RWPE1 (cell line): ENCODE data around the gene ADK.

Experiments used
- CTCF ChIA-PET: fragments of 350-600 bp; sonication (Branson Sonifier 250); formaldehyde crosslinking; extraction: SDS; loops from one replicate; lab custom pipeline; 2021; lab: Yijun Ruan, JAX
- POLR2A ChIA-PET: fragments of 400-600 bp; formaldehyde crosslinking; extraction: SDS; loops from one replicate; lab custom pipeline; 2020; ENCODE audit warnings: antibody characterized with exemption; ENCODE audit not compliant: low non-redundant PET; lab: Yijun Ruan, JAX
- DNase-seq: peaks from one replicate; pipeline ENCODE4 v3.0.0; 2012; ENCODE audit warnings: low spot score
- H3K27ac ChIP-seq: fragments of 450-650 bp; 2 replicates; pipeline ENCODE4 v1.5.1; 2017
- TF ChIP-seq, protein P1 (sequence below): fragments of 450-650 bp; conservative IDR thresholded peaks from 2 replicates; pipeline ENCODE4 v1.5.1; 2017; ENCODE audit warnings: low read depth, mild to moderate bottlenecking

Gene ADK

GRCh38 chr10:74671716-74672115 lies 520.7 kb downstream of the ADK start:
- ChIA-PET POLR2A (no interaction called here), CTCF (interaction anchor here (0.7 kb wide), 1 partner anchor 33 kb away, joined by 4 read pairs; no protein-coding TSS in a partner anchor)
- no peak overlapping the region for H3K27ac ChIP-seq
- DNase-seq: no peak
- TF ChIP-seq, protein P1, sequence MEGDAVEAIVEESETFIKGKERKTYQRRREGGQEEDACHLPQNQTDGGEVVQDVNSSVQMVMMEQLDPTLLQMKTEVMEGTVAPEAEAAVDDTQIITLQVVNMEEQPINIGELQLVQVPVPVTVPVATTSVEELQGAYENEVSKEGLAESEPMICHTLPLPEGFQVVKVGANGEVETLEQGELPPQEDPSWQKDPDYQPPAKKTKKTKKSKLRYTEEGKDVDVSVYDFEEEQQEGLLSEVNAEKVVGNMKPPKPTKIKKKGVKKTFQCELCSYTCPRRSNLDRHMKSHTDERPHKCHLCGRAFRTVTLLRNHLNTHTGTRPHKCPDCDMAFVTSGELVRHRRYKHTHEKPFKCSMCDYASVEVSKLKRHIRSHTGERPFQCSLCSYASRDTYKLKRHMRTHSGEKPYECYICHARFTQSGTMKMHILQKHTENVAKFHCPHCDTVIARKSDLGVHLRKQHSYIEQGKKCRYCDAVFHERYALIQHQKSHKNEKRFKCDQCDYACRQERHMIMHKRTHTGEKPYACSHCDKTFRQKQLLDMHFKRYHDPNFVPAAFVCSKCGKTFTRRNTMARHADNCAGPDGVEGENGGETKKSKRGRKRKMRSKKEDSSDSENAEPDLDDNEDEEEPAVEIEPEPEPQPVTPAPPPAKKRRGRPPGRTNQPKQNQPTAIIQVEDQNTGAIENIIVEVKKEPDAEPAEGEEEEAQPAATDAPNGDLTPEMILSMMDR: no peak

DNA sequence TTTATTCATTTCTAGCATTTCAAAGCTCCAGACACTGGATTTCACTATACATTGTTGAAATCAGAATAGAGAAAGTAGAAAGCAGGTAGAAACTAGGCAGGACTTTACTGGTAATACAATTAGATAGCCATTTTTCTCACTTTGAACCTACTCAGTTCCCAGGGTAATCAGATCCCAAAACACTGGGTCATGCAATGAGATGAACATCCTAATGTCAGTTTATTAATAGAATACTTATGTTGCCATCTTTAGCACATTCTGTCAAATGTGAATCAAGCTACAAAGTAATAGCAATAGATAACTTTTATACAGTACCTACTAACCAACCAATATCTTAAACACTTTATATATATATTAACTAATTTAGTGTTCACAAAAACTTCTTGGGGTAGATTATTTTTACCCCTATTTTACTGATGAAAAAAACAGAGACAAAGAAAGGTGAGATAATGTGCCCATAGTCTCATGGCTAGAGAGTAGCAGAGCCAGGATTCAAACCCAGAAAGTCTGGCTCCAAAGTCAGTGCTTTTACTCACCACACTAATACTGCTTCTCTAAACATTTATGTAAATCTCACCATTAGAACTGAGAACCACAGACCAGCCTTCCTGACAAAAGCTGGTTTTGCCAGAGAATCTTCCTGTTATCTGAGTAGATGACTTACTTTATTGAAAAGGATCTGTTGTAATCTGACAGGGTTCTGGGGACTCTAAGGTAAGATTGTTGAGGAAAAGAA lies 521.6 kb downstream of the ADK start:
- CTCF ChIA-PET: interaction anchor here (0.6 kb wide), 1 partner anchor 44 kb away, joined by 3 read pairs; no protein-coding TSS in a partner anchor
- POLR2A ChIA-PET: no interaction called here

DNA sequence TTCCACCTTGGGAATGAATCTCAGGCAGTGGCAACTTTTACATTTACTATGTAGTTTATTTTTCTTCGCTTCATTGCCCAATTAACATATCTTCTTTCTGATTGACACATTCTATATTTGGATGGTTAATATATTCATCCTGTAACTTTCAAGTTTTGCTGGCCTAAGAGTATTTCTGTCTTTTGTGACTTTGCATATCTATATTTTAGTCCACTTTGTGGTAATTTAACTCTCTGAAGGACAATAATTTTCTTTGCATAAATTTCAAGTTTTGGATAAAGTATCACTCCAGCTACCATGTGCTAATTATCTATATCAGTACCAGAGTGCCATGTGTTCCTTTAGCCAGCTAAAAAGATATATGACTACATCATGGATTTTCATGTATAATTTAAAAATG lies 523.9 kb downstream of the ADK start:
- DNase-seq: no peak
- ChIA-PET CTCF (interaction anchor here (0.5 kb wide), 1 partner anchor 63 kb away, joined by 3 read pairs; no protein-coding TSS in a partner anchor), POLR2A (no interaction called here)
- H3K27ac ChIP-seq: no peak overlapping the region
- TF ChIP-seq, protein P1: no peak

More for the DNA sequence above, 521.6 kb downstream of the ADK start:
- TF ChIP-seq, protein P1: no peak
- H3K27ac ChIP-seq: no peak overlapping the region
- no peak for DNase-seq

GRCh38 chr10:74675484-74675883 lies 524.5 kb downstream of the ADK start:
- no peak for DNase-seq
- H3K27ac ChIP-seq: no peak overlapping the region
- CTCF ChIA-PET: no interaction called here
- POLR2A ChIA-PET: no interaction called here
- TF ChIP-seq, protein P1: no peak

DNA sequence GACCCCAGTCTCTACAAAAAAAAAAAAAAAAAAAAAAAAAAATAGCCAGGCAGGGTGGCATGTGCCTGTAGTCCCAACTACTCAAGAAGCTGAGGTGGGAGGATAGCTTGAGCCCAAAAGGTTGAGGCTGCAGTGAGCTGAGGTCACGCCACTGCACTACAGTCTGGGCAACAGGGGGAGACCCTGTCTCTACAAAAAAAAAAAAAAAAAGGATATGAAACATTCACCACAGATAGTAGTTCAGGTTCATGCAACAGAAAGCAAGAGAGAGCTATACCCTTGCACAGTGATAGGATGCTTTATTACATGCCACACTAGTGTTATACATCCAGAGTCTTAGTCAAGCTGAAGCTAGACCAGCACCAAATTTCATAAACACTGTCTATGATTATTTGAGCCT lies 526.9 kb downstream of the ADK start:
- H3K27ac ChIP-seq: no peak overlapping the region
- TF ChIP-seq, protein P1: no peak
- DNase-seq: no peak
- ChIA-PET CTCF (no interaction called here), POLR2A (interaction anchor here (0.7 kb wide), 1 partner anchor 11 kb away, joined by 6 read pairs; no protein-coding TSS in a partner anchor)

DNA sequence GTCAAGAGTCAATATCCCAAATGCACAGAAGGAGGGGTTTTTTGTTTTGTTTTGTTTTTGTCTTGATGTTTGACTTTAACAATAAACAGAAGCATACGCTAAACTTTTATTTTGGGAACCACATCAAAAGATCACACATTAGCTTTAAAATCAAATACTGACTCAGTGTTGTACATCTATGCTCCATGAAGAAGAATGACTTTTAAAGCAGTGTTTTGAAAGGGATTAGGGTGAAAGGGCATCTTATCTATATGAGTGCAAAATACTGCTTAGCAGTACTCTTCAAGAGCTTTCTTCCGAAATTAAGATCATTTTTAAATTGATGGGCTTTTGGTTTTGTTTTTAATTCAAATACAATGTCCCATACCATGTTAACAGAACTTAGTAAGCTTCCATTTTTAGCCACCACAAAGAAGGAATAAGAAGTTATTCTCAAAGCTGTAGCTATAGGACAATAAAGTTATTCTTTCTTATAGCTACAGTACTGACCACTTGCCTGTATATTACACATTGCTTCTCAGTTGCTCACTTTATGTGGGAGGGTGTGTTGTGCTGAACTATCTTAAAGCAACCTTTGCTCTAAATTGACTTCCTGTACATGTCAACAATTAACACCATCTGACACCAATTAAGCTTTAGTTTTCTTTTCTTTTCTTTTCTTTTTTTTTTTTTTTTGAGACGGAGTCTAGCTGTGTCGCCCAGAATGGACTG lies 531.1 kb downstream of the ADK start:
- TF ChIP-seq, protein P1: no peak
- no peak overlapping the region for H3K27ac ChIP-seq
- no peak for DNase-seq
- CTCF ChIA-PET: interaction anchor here (0.6 kb wide), 2 partner anchors 36 to 1080 kb away, joined by 3 to 6 read pairs; no protein-coding TSS in a partner anchor
- POLR2A ChIA-PET: interaction anchor here (0.6 kb wide), 1 partner anchor 334 kb away, joined by 4 read pairs; no protein-coding TSS in a partner anchor
